ENCODE measurements around the gene CDH22.

GRCh38 chr20:46342010-46342378 is 33.7 kb upstream of the CDH22 start:
- TF ChIP-seq FOXM1 (IDR thresholded peaks at IDR 0.05; ENCODE audit: borderline replicate concordance) (no peak), PKNOX1 (IDR thresholded peaks at IDR 0.05) (no peak), ZNF384 (IDR thresholded peaks at IDR 0.05) (no peak), LEF1 (IDR thresholded peaks at IDR 0.05; ENCODE audit: borderline replicate concordance) (no peak), SP1 (IDR thresholded peaks at IDR 0.05) (no peak), FOXA1 (IDR thresholded peaks at IDR 0.05) (no peak), L3MBTL2 (conservative IDR thresholded peaks at IDR 0.05) (no peak), FOXK2 (IDR thresholded peaks at IDR 0.05) (no peak), BHLHE40 (IDR thresholded peaks at IDR 0.05; ENCODE audit: borderline replicate concordance) (no peak)
